Measurements from ENCODE around the gene CTR9.
"Not testable (repeated sequence)": the region's sequence is repeated elsewhere in the genome, so short reads cannot be mapped to it uniquely, and the experiment has no call there.

CTR9 gene

DNA sequence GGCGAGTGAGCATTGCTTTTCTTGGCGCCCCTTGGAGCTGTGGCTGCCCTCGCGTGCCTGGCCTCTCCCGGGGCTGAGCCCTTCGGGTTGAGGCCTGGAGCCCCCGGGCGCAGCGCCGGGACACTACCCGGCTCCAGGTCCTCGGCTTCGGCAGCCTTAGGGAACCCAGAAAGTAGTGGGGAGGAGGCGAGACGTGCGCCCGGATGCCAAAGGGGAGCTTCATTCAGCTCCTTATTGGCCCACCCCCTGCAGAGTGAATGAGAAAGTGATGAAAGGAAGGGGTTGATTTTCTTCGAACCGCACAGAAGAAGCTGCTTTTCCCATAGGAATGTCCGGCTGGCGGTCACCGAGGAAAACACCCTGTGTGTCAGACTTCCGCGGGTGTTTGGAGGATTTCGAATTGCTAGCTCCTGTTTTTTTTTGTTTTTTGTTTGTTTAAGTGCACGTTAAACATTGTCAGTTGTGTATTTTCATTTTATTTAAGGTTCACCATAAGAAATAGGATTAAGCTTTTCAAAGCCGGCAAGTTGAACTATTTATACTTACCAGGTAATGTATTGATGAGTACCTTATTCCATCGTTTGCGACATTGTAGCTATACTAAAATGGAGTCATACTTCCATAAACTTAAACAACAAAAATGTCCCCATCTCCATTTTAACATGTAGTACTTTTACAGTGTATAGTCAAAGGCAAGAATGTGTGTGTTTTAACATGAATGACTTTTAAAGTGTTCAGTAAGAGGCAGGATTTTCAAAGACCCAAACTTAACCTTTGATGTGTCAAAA is 58.5 kb downstream of the CTR9 start:
- DNase-seq: no peak

DNA sequence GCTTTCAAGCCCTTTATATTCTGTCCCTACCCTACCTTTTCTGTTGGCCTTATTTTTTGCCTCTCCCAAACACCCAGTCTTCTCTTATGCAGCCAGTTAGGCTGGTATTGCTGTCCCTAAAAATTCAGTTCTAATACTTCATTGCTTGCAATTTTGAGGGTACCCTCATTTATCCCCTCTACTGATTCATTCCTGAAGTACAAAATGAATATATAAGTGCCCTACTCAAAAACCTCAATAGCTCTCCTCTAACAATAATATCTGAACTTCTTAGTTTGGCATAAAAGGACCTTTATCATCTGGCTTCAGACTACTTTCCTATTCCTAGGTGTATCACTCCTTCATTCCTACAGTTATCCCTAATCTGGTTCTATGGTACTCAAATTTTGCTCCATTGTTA is 62.9 kb downstream of the CTR9 start:
- DNase-seq: no peak

DNA sequence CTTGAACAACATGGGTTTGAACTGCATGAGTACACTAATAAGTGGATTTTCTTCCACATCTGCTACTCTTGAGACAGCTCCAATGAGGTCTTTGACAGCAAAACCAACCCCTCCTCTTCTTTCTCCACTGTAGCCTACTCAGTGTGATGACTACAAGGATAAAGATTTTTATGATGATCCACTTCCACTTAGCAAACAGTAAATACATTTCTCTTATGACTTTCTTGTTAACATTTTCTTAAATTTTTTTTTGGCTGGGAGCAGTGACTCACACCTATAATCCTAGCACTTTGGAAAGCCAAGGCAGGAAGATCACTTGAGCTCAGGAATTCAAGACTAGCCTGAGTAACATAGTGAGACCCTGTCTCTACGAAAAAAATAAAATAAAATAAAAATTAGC is 67.5 kb downstream of the CTR9 start:
- no peak for DNase-seq

DNA sequence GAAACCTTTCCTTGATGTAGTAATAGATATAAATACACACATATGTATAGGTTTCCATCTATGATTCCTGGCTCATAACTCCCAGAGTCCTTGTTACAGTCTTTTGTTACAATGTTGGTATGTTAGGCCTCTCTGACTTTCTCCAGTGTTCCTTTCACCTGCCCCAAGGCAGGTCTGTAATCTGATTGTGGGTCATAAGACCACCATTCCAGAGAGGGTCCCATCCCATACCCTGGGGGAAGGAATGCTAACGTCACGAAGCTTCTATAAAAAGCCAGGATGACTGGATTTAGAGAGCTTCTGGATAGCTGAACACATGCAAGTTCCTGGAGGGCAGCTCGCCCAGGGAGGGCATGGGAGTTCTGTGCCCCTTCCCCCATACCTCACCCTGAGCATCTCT is 71.4 kb downstream of the CTR9 start:
- not testable (repeated sequence) for DNase-seq

DNA sequence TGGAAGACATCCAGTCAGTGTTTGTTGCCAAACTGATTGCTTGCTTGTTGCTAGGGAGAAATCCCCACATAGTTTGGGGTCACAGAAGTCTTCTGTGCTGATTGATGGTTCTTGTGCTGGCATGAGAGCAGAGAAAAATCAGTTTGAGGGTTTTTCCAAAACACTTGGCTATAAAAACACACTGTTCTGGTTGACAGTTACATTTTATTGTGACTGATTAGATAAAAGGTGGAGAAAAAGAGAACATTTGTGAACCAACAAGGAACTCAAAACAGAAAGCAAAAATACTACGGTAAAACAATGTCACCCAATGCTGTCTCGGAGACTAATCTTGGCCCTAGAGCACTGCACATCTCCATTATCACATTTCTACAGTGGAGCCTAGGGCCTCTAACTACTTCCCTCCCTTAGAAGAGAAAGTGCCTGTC is 72.1 kb downstream of the CTR9 start:
- no peak for DNase-seq

DNA sequence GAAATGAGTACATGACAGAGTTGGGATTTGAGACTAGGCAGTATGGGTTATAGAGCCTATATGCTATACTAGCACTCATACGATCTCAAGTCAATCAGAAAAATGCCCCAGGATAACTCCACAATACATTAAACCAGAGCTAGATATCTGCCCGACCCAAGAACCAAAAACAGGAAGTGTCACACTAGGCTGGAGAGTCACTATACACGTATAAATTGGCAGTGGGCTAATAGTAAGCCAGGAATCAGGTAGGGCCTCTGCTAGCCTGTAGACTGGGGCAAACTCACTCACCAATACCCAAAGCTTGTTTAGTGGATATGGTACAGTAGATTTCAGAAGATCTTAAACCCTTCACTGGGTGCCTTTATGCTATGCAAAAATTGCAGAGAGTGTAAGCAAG is 73.8 kb downstream of the CTR9 start:
- no peak for DNase-seq

DNA sequence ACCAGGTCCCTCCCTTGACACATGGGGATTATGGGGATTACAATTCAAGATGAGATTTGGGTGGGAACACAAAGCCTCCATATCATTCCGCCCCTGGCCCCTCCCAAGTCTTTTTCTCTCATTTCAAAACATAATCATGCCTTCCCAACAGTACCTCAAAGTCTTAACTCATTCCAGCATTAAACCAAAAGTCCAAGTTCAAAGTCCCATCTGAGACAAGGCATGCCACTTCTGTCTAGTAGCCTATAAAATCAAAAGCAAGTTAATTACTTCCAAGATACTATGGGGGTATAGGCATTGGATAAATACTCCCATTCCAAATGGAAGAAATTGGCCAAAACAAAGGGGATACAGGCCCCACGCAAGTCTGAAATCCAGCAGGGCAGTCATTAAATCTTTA is 77.4 kb downstream of the CTR9 start:
- DNase-seq: no peak

DNA sequence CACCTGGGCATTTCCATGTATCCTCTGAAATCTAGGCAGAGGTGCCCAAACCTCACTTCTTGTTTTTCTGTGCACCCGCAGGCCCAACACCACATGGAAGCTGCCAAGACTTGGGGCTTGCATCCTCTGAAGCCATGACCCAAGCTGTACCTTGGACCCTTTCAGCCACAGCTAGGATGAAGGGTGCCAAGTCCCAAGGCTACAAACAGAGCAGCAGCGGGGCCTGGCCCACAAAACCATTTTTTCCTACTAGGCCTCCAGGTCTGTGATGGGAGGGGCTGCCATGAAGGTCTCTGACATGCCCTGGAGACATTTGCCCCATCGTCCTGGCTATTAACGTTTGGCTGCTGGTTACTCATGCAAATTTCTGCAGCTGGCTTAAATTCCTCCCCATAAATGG is 78.1 kb downstream of the CTR9 start:
- no peak for DNase-seq

All from right kidney (tissue), 1 donor.